SH-SY5Y (cell line): ENCODE measurements around the gene SAP130.

Experiments
- GATA2 ChIP-seq: IDR thresholded peaks from 2 replicates; pipeline ENCODE4 v1.6.1; 2011; ENCODE audit warnings: mild to moderate bottlenecking, low read depth, low read length
- GATA3 ChIP-seq: IDR thresholded peaks from 2 replicates; pipeline ENCODE4 v1.6.1; 2011; ENCODE audit warnings: low read depth, mild to moderate bottlenecking, low read length, moderate library complexity

- no peak for TF ChIP-seq GATA2
- TF ChIP-seq GATA3 = no peak
Observed at GRCh38 chr2:128017561-128017960, 10.3 kb downstream of the SAP130 start.
